ENCODE measurements around the gene DGKB.

The DGKB gene

DNA sequence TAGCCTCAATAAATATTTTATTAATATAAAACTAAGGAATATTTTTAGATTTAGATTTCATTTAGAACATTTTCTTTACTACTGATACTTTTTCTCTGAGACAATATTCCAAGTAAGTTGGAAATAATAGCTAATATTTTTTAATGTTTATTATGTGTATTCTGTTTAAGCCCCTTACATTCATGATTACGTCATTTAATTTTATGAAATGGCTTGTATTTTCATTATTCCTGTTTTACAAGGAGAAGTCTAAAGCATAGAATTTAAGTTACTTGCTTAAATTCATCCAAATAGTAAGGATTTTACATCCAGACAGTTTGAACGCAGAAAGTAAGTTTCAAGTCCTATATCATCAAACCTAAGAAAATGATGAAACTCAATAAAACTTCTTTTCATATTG lies 6.1 kb downstream of the DGKB start:
- no peak for TF ChIP-seq YY1 (IDR thresholded peaks at IDR 0.05; ENCODE audit: low read depth)
- TF ChIP-seq RAD21 (IDR thresholded peaks at IDR 0.05; ENCODE audit: low read depth): no peak
- no peak for TF ChIP-seq EGR1 (IDR thresholded peaks at IDR 0.05)
- TF ChIP-seq ZBTB7A (IDR thresholded peaks at IDR 0.05; ENCODE audit: low read depth): no peak
- TF ChIP-seq TEAD4 (IDR thresholded peaks at IDR 0.05): no peak
- TF ChIP-seq, protein P1, sequence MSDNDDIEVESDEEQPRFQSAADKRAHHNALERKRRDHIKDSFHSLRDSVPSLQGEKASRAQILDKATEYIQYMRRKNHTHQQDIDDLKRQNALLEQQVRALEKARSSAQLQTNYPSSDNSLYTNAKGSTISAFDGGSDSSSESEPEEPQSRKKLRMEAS (IDR thresholded peaks at IDR 0.05): no peak
- no peak for TF ChIP-seq CEBPB (IDR thresholded peaks at IDR 0.05)
- TF ChIP-seq, protein P2, sequence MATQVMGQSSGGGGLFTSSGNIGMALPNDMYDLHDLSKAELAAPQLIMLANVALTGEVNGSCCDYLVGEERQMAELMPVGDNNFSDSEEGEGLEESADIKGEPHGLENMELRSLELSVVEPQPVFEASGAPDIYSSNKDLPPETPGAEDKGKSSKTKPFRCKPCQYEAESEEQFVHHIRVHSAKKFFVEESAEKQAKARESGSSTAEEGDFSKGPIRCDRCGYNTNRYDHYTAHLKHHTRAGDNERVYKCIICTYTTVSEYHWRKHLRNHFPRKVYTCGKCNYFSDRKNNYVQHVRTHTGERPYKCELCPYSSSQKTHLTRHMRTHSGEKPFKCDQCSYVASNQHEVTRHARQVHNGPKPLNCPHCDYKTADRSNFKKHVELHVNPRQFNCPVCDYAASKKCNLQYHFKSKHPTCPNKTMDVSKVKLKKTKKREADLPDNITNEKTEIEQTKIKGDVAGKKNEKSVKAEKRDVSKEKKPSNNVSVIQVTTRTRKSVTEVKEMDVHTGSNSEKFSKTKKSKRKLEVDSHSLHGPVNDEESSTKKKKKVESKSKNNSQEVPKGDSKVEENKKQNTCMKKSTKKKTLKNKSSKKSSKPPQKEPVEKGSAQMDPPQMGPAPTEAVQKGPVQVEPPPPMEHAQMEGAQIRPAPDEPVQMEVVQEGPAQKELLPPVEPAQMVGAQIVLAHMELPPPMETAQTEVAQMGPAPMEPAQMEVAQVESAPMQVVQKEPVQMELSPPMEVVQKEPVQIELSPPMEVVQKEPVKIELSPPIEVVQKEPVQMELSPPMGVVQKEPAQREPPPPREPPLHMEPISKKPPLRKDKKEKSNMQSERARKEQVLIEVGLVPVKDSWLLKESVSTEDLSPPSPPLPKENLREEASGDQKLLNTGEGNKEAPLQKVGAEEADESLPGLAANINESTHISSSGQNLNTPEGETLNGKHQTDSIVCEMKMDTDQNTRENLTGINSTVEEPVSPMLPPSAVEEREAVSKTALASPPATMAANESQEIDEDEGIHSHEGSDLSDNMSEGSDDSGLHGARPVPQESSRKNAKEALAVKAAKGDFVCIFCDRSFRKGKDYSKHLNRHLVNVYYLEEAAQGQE (IDR thresholded peaks at IDR 0.05; ENCODE audit: low read depth): no peak
- no peak for TF ChIP-seq CREB1 (IDR thresholded peaks at IDR 0.05; ENCODE audit: low read depth)
- TF ChIP-seq FOXM1 (IDR thresholded peaks at IDR 0.05; ENCODE audit: borderline replicate concordance, low read depth): no peak
- no peak for TF ChIP-seq TCF12 (IDR thresholded peaks at IDR 0.05; ENCODE audit: low read depth)
- no peak for TF ChIP-seq TAF1 (IDR thresholded peaks at IDR 0.05; ENCODE audit: low read depth)
- no peak for TF ChIP-seq EP300 (IDR thresholded peaks at IDR 0.05; ENCODE audit: borderline replicate concordance)
- TF ChIP-seq, protein P3, sequence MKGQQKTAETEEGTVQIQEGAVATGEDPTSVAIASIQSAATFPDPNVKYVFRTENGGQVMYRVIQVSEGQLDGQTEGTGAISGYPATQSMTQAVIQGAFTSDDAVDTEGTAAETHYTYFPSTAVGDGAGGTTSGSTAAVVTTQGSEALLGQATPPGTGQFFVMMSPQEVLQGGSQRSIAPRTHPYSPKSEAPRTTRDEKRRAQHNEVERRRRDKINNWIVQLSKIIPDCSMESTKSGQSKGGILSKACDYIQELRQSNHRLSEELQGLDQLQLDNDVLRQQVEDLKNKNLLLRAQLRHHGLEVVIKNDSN (IDR thresholded peaks at IDR 0.05): no peak

DNA sequence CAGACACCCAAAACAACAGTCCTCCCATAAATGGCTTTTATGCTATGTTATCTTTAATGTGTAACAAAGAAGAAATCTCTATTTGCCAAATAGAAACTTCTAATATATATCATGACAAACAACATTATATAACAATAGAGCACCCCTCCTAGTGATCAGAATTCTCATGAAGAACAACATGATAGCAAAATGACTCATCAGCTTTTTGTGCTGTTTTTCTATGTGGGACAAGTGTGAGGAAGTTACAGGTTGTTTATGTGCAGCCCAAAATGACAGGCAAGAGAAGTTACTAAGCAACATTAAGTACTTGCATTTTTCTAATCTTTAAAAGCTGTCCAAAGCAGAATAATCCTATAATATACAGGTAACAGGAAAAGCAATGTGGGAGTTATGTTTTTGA lies 7.7 kb downstream of the DGKB start:
- TF ChIP-seq EP300 (IDR thresholded peaks at IDR 0.05; ENCODE audit: borderline replicate concordance) (no peak), ZBTB7A (IDR thresholded peaks at IDR 0.05; ENCODE audit: low read depth) (no peak)

DNA sequence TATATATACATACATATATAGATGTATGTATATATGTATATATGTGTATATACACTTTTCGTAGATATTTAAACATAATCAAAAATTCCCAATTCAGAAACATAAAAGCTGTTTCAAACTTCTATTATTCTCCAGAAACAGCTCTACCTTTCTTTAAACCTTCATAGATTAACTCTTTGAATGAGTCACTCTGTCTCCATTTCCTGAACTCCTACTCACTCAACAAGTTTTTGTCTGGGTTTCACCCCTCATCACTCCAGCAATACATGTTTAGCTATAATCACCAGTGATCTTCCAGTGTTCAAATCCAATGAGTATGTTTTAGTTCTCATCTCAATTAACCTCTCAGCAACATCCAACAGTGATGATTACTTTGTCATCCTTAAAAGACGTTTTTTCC lies 9.6 kb downstream of the DGKB start:
- TF ChIP-seq TCF12 (IDR thresholded peaks at IDR 0.05; ENCODE audit: low read depth) (no peak), TAF1 (IDR thresholded peaks at IDR 0.05; ENCODE audit: low read depth) (no peak), EGR1 (IDR thresholded peaks at IDR 0.05) (no peak), YY1 (IDR thresholded peaks at IDR 0.05; ENCODE audit: low read depth) (no peak), CREB1 (IDR thresholded peaks at IDR 0.05; ENCODE audit: low read depth) (no peak), EP300 (IDR thresholded peaks at IDR 0.05; ENCODE audit: borderline replicate concordance) (no peak), CEBPB (IDR thresholded peaks at IDR 0.05) (no peak), NFIC (IDR thresholded peaks at IDR 0.05) (no peak), RAD21 (IDR thresholded peaks at IDR 0.05; ENCODE audit: low read depth) (no peak), TEAD4 (IDR thresholded peaks at IDR 0.05) (no peak), ZBTB7A (IDR thresholded peaks at IDR 0.05; ENCODE audit: low read depth) (no peak), FOXM1 (IDR thresholded peaks at IDR 0.05; ENCODE audit: borderline replicate concordance, low read depth) (no peak)
- TF ChIP-seq, protein P1 (IDR thresholded peaks at IDR 0.05): no peak
- TF ChIP-seq, protein P2 (IDR thresholded peaks at IDR 0.05; ENCODE audit: low read depth): no peak
- TF ChIP-seq, protein P3 (IDR thresholded peaks at IDR 0.05): no peak

DNA sequence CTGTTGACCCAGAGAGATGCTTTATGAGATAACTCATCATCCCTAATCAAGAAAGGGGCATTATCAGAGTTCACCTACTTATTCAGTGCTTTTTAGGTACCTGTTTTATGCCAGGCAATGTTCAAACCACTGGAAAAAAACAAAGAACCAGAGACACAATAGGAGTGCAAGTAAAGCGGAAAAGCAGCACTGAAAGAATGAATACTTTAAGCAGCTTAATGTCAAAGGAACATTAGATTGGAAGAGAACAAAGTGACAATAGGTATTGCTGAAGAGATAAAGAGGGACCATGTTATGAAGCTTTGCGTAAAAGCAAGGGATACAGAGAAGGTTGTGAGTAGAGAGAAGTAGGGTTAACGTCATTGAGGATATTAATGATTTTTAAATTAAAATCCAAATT lies 11.3 kb downstream of the DGKB start:
- no peak for TF ChIP-seq EP300 (IDR thresholded peaks at IDR 0.05; ENCODE audit: borderline replicate concordance)
- no peak for TF ChIP-seq FOXM1 (IDR thresholded peaks at IDR 0.05; ENCODE audit: borderline replicate concordance, low read depth)
- no peak for TF ChIP-seq RAD21 (IDR thresholded peaks at IDR 0.05; ENCODE audit: low read depth)
- TF ChIP-seq, protein P1 (IDR thresholded peaks at IDR 0.05): no peak
- TF ChIP-seq NFIC (IDR thresholded peaks at IDR 0.05): no peak
- TF ChIP-seq TCF12 (IDR thresholded peaks at IDR 0.05; ENCODE audit: low read depth): no peak
- TF ChIP-seq, protein P2 (IDR thresholded peaks at IDR 0.05; ENCODE audit: low read depth): no peak
- no peak for TF ChIP-seq EGR1 (IDR thresholded peaks at IDR 0.05)
- TF ChIP-seq YY1 (IDR thresholded peaks at IDR 0.05; ENCODE audit: low read depth): no peak
- TF ChIP-seq ZBTB7A (IDR thresholded peaks at IDR 0.05; ENCODE audit: low read depth): no peak
- TF ChIP-seq, protein P3 (IDR thresholded peaks at IDR 0.05): no peak
- no peak for TF ChIP-seq CREB1 (IDR thresholded peaks at IDR 0.05; ENCODE audit: low read depth)

All from Ishikawa (cell line).